ENCODE data around the gene BEGAIN.
A peak's percentile ranks its signal among the peaks of the same experiment; 100 is the strongest.

The BEGAIN gene

DNA sequence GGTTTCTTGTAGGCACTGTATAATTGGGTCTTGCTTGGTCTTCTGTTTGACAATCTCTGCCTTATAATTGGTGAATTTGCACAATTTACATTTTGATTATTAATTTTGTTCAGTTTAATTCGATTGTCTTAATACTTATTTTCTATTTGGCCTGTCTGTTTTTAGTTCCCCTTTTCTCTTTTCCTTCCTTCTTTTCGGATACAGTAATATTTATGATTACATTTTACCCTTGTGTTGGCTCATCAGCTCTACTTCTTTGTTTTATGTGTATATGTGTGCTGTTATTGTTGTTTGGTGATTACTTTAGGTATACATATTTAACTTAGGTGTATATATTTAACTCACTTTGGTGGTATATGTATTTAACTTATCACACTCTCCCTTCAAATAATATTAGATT lies 12.8 kb upstream of the BEGAIN start:
- no peak for DNase-seq

DNA sequence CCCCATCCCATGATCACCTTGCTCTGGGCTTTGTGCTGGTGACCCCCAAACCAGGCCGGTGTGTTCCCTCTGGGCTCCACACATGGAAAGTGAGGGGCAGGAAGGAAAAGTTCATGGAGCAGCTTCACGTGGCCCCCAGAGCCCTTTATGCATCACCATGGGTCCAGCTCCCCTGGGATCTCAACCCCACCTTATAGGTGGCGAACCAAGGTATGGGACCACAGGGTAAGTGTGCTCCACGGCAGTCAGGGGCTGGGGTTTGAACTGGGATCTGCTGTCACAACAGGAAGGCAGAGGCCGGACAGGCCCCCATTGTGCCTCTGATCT lies 7.4 kb upstream of the BEGAIN start:
- DNase-seq: peak; percentile 3

DNA sequence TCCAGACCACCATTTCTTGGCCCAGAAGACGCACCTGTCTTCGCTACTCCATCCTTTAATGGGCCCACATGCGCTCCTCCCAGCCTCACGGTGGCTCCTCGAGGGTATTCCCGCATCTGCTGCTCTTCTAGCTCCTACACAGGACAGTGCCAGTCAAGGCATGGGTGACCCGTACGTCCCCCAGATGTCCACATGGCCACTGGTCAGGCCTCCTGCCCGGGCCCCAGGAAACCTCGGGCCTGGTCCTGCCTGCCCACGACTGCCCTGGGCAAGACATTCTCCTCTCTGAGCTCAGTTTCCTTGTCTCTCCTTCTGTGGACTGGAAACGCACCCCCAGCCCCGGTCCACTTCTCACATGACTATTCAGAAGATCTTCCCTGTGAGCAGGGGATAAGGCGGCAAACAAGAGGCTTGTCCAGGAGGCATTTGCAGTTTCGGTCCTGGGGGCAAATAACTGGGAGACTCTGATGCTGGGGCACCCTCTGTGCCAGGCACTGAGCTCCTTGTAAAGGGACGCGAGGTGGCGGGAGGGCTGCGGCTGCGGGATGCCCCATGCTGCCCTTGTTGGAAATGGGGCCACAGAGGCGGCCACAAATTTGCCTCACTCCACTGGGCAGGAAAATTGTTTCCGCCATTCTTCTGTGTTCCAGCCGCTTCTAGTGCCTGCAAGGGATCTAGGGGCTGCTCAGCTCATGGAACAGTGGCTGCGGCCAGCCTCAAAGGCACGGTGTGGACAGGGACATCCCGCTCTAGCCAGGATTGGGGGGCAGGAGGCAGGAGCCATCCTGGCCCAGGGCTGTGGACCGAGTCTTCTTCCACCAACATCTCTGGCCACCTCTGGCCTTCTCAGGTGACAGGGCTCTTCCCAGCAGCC lies 6.8 kb upstream of the BEGAIN start:
- peak; percentile 50 for DNase-seq

DNA sequence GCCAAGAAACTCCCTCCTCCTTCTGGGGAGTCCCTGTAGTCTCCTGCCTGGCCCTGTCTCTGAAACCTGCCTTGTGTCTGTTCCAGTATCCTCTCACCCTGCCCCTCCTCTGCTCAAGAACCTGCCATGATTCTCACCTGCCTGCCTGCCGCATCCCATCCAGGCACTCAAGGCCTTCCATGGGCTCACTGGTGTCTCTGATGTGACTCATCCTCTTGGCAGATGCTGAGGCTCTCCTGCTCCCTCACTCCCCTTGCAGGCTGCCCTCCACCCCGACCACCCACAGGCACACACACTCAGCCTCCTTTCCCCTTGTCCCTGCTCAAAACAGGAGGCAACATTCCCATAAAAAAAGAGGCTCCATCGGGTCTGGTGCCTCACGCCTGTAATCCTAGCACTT lies 5.8 kb upstream of the BEGAIN start:
- peak; percentile 1 for DNase-seq

DNA sequence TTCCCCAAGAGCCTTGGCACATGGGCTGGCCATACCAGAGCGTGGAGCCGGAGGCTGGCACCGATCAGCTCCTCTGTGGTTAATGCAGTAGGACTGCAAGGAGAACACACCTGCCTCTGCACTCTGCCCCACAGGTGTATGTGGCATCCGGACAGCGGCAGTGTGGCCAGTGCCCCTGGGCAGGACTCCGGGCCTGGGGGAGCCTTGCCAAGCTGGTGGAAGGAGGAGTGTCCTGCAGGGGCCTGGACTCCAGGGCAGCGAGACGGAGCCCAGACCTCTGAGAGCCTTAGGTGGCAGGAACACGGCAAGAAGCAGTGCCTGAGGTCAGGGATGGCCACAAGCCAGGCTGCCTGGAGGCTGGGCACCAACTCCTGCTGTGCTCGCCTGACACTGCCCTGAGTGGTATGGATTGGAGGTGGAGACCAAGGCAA lies 5.3 kb upstream of the BEGAIN start:
- peak; percentile 7 for DNase-seq

DNA sequence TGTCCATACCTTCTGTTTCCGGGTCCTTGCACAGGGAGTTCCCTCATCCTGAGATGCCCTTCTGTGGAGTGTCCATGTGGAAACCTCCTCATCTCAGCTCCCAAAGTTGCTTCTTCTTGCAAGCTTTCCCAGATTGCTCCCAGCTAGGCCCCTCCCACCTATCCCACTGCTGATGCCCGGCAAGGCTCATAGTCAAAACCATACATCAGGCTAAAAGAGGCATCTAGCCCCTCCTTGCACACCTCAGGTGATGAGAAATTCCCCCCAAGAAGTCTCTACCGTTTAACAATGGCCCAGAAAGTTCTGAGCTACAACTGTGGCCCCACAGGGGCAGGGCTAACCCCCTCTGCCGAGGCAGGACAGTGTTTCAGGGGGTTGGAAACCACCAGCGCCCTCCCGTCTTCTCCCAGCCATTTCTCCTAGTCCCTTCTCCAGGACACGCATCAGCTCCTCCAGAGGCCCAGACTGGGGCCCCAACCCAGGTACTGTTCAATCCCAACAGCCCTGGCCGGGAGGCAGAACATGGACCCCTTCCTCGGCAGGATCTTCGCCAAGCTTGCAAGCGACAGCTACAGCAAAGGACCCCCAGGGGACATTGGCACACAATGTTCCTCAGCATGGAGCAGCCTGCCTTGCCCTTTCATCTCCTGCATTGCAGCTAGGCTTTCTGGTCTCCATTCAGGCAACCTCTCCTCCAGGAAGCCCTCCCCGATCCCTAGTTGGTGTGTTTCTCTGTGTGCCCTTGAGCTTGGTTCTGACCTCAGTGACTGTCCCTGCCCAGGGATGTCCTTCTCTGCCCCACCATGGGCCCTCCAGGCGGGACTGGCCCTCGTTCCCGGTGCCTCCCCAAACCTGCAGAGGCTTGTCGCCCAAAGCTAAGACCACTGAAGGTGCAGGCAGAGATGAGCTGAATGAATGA lies 4.5 kb upstream of the BEGAIN start:
- DNase-seq: peak; percentile 3

DNA sequence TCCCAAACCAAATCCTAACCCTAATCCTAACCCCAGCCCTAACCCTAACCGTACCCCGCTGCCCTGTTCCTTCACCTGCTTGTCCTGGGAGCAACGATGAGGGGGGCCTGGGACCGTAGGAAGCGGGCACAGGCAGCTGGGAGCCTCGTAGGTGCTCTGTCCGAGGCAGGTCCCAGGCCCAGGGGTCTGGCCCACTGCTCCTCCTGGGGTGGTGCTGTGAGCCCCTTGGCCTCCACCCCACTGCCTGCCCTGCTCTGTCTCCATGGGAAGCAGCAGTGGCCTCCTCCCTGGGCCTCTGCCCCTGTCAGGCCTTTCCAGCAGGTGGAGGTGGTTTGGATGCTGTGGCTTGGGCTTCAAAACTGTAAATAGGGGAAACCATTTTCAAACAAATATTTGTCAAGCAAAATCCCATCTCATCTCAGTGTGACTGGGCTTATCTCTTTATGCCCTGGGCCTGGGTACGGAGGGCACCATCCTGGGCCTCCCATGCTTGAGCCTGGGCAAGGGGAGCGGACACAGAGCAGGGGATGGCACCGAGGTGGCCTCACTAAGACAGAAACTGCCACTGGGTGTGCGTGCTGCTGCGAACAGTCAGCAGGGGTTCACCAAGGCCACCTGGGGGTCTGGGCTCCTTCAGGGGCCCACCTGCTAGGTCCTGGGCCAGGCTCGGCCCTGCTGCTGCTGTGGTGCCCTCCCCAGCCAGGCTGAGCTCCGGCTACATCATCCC lies 3.7 kb upstream of the BEGAIN start:
- peak; percentile 3 for DNase-seq

DNA sequence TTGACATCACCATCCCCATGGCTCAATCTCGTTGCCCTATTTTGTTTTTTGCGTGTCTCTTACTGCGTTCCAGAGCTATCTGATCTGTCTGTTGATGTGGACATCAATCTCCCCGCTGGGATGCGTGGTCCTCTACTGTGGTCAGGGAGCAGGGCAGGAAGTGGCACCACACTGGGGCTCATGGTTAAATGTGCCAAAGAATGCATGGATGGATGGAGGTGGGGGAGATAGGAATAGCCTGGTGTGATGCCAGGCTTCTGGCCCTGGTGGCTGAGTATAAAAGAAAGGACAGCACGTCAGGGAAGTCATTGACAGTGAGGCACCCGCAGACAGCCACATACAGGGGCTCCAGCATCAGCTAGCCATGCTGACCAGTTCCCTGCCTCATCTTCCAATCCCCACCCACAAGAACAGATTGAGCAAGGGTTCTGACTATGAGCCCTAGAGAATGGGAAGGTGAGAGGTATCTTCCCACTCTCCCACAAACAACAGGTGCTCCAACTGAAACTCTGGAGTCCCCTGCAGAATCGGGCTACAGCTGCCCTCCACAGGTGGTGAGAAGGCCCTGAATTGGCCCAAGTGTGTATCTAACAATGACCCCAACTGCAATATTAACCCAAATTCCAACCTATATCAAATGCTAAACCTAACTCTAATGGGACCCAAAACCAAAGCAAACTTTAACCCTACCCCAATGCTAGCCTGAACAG lies 2.7 kb upstream of the BEGAIN start:
- peak; percentile 2 for DNase-seq

DNA sequence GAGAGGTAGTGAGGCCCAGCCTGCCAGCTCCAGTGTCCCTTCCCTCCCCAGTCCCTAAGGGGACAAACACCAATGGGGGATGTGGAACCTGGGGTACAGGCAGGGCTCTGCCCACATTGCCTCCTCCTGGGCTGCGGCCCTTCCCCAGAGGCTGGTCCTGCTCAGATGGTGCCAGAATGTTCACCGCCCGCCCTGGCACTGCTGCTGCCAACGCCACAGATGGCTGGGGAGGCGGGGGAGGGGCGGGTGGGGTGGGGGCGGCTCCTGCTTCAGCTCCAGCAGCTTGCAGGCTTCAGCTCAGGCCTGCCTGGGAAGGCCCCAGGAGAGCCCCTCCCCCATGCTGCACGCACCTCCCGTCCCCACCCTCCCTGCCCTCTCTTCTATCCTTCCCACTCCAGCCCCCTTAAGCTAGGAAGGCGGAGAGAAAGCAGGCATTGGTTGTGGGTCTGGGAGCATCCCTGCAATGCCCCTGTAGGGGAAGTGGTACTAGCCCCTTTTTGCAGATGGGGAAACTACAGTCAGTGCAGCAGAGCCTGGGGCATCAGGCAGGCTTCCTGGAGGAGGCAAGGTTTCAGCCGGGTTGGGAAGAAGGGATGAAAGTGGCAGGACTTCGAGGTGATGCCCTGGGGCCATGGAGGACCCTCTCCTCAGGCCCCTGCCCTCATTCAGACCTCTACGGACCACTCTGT lies 2.0 kb upstream of the BEGAIN start:
- no peak for DNase-seq

DNA sequence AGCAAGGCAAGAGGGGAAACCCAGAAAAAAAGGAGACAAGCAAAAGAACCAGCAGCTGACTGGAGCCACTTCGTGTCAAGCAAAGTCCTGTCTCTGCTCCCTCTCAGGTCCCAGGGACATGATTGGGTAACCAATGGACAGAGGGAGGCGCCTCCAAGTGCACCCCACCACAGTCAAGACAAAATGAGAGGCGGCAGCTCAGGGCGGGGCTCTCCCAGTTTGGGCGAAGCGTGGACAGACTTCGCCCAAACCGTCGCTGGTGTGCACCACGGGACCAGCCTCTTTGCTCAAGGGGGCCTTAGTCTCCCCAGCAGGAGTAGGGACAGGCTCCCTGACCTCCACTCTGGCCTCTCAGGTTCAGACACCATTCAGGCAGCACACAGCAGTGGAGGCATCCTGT lies 1.5 kb upstream of the BEGAIN start:
- DNase-seq: no peak

DNA sequence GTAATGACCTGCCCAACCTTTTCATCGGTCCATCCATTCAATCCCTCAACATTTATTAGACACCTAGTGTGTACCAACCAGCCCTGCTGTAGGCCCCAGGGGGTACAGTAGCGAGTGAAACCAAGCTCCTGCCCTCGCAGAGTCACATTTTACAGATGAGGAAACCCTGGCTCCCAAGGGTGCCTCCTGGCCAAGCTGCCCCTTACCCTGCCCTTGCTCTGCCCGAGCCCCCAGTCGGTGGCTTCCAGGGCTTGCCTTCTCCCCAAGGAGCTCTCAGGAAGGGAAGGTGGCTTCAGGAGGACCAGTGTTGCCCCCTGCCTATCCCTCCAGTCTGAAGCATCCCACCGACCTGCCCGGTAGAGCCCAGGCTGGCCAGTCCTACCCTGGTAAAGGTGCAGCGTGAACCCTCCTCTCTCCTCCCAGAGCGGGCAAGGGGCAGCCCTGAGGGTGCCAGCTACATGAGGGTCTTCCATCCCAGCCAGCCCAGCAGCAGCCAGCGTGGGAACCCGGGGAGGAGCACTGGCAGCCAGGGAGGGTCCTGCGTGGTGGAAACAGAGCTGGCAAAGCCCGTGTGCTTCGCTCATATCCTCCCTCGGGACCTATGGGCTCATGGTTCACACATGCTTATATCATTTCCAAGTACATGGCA lies 670 bp upstream of the BEGAIN start:
- no peak for DNase-seq

DNA sequence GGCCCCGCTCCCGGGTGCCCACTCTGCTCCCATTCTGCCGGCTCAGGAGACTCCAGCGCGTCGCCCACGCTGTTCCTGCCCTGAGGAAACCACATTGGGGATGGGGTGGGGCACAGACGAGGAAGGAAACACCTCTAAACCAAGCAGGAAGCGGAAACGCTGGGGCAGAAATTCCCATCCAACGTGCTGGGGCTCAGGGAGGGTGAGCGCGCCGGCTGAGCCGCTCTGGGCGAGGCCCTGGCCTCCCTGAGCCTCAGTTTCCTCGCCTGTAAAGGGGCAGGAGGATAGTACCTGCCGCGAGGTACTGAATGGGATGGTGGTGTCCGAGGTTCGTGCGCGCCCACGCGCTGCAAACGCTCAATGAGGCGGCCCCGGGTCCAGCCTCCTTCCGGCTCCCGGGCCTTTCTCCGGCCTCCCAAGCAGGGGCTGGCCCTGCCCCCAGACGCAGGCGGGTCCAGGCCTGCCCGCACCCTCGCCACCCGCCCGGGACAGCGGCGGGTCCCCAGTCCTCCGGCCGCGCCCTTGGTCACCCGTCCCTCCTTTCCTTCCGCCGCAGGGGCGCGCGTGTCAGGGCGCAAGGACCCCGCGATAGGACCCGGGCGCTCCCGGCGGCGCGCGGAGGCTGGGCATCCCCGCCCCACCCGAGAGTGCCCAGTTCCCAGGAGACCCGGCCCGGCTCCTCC lies 673 bp downstream of the BEGAIN start:
- DNase-seq: peak; percentile 75

DNA sequence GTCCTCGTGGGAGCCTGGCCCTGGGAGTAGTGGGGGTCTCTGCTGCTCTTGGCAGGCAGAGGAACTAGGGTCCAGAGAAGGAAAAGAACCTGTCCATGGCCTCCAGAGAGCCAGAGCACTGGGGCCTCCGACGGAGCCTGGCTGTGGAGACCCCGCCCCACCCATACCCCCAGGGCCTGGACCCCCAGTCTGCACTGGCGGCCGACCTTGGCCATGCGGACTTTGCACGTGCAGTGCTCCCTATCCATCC lies 1.1 kb downstream of the BEGAIN start:
- DNase-seq: no peak

DNA sequence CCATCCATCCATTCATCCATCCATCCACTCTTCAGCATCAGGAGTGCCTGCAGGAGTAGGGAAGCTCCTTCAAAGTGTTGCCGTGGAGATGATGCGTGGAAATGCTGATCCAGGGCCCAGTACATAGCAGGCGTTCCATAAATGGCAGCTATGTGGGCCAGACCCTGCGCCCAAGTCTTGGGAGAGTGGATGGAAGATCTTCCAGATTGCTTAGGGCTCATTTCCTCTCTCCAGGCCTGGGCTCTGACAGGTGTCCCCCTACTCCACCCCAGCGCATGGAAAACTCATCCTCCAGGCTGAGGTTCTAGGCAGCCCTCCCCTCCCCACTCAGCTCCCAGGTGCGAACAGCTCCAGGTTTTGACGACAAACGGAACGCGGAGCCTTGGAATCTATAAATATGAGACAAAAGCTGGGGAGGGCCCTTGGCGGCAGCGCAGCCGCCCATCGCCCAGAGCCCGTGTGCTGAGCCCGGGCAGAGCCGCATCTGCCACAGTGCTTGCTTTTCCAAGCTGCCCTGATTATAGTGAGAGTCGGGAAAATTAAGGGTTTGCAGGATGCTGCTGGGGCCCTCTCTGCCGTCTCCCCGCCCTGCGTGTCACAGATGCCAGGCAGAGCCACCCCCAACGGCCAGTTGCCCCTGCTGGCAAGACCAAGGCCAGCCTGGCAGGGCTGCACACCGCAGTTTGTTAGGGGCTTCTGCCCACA lies 1.6 kb downstream of the BEGAIN start:
- no peak for DNase-seq

DNA sequence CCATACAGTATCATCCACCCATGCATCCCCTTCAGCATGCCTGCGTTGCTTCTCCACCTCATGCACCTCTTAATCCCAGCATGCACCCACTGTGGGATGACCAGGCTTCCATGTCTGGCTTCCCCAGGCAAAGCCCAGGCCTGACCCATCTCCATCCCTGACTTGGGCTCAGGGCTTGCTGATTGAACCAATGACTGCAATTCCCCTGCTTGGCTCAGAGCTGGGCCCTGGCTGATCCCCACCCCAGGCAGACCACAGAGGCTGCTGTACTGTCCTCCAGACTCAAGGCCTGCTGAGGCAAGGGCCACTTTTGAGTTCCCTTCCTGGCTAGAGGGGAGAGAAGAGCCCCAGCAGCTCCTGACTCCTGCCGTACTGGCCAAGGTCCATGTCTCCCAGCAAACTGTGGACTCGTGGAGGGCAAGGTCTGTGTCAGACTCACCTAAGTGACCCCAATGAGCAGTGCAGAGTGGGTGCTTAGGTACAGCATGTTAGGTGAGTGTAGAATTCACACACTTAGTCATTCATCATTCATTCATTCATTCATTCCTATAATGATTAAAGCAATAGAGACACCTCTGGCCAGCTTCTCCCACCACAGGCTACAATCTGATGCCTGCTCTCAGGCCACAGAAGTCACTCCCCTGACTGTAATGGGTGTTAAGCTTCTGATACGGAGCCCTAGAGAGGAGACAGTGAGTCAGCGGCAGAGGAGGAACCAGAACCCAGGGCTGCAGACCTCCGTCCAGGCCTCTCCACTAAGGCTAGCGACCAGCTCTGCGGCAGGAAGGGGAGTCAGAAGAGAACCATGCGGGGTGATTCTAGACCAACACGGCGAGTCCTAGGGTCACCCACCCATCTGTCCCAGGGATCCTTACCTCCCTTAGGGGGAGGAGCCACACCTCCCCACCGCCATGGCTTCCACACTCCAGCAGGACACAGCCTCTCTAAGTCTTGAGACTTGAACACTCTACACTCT lies 2.9 kb downstream of the BEGAIN start:
- no peak for DNase-seq

DNA sequence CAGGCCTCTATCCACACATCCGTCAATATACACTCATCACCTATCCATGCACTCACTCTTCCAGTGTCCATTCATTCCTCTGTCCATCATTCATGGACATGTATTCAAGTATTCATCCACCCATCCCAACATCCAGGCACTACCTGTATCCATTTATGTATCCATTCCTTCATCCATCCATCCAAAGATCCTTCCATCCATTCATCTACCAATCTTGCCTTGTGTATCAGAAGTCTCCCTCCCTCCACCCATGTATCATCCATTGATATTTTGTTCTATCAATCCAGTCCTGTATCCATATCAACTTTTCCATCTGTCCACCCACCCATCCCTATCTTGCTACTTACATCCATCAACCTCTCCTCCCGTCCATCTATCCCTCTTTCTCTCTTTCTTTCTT lies 4.0 kb downstream of the BEGAIN start:
- no peak for DNase-seq

DNA sequence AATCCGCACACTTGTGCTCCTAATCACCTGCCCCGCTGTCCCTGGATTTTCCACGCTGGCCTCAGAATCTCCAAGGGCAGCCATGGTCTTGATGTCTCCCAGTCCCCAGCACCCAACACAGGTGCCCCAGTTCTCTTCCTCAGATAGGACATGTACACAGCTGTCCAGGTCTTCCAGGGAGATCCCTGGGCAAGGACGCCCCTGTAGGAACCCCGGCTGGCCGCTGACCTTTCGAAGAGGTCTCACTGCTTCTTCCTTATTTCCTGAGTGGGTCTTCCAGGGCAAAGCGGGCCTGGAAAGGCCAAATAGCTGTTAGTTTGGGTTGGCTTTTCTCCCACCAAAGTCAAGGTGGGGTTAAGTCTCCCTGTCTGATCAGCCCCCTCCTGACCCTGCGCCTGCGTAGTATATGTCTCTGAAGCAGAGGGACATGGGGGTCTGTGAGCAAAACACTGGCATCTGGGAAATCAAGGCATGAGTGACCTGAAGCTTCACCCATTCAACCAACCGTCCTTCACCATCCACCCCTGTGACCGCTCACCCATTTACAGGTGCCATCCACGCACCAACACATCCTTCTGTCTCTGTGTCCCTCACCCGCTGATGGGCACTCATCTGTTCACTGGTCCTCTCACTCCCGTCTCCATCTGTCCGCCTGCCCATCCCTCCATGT lies 4.6 kb downstream of the BEGAIN start:
- no peak for DNase-seq

DNA sequence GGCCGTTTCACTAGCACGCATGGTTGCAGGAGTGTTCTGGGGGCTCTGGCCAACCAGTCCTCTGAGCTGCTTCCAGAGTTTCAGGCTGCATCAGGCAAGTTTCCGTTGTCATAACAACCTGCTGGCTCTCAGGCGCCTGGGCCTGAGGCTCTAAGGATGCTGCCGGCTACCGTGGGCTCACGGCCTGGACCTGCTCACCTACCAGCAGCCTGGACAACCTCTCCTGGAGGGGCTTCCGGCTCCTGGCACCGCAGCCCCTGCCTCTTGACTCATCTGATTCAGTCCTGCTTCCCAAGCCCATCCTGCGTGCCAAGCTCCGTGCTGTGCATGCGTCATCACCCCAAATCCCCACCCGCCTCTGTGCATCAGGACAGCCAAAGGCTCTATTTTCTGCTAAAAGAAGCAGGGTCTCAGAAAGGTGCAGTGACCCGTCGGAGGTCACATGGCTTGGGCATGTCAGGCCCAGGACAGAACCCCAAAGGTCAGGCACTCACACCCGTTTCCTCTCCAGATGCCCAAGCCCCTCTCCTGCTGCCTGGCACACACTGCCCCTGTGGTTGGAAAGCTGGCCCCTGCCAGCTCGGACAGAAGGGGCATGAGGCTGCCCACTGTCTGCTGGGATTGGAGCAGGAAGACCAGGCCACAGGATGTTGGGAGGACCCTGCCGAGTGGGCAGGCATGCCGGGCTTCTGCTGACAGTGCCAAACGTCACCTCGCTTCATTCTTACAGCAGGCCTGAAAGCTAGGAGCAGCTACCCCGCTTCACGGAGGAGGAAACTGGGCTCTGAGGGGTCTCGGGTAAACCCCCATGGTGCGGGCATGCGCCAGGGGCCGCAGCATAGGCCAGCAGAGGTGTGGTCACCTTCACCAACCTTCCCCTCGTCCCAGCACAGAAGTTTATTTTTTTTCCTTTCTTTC lies 5.7 kb downstream of the BEGAIN start:
- no peak for DNase-seq
